Metanephros (tissue), 1 donor: ENCODE measurements around the gene MTARC2. TPM values are rescaled to one million over a fixed set of nuclear protein-coding genes. Genes with fewer than 3 reads are reported as not detected.

ENCODE experiments used
- total RNA-seq: library from RNA; depleted of rRNA; stranded (reverse); fragments of >200 nt; gene quantifications from one replicate; pipeline ENCODE4 v1.2.3, GENCODE V29; 2014

The MTARC2 gene
- 37.8 TPM for total RNA-seq

DNA sequence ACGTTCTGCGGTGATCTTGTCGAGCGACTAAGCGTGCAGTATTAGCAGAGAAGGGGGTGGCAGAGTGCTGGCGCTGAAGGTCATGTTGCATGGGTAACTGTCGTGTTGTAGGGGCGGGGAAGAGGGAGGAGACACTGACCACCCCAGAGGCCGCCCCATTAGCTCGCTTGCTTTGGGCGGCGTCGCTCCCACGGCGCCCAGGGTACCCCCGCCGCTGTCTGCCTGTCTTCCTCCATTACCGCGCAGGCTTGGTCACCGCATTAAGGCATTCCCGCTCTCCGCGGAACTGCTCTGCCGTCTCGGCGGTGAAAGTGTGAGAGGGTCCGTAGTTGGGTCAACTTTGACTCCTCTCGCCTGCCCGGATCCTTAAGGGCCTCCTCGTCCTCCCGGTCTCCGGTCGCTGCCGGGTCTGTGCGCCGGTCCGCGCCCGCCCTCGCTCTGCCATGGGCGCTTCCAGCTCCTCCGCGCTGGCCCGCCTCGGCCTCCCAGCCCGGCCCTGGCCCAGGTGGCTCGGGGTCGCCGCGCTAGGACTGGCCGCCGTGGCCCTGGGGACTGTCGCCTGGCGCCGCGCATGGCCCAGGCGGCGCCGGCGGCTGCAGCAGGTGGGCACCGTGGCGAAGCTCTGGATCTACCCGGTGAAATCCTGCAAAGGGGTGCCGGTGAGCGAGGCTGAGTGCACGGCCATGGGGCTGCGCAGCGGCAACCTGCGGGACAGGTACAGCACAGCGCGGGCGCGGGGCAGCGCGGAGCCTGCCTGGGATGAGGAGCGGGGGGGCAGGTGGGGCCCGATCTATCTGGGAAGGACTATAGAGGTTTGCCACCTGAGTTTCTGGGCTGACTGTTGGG is at the start of gene MTARC2:
Gene MTARC2 (plus strand): TSS at position 234 of the 846 bp plus-strand sequence. CDS start 210 bp downstream, at position 444.

DNA sequence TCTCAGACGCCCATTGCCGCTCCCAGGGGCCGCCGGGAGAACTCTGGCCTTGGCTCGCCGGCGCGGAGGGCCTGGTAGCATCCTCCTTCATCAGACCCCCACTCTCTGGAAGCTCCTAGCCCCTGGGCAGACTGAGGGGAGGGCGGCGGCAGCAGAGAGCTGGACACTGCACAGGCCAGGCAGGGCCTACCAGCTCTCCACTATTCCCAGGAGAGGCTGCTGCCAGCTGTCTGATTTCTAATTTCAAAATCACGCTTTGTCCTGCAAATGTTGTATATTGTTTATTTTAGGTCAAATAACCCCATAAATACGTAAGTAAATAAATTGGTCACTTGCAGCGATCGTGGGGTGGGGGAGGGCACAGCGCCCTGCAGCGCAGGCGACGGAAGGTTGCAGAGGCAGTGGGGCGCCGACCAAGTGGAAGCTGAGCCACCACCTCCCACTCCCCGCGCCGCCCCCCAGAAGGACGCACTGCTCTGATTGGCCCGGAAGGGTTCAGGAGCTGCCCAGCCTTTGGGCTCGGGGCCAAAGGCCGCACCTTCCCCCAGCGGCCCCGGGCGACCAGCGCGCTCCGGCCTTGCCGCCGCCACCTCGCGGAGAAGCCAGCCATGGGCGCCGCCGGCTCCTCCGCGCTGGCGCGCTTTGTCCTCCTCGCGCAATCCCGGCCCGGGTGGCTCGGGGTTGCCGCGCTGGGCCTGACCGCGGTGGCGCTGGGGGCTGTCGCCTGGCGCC is 38.4 kb downstream of the MTARC2 start, which contains the start of gene MTARC1:
Gene MTARC1 (plus strand): TSS at position 577 of the 732 bp plus-strand sequence. CDS start 32 bp downstream, at position 609.

Other genes starting within 250 kb of the MTARC2 start
- gene MARK1, start 220.2 kb upstream of the MTARC2 start, total RNA-seq = 11.6 TPM
- 15.6 TPM for gene C1orf115, start 58.0 kb upstream of the MTARC2 start, total RNA-seq
- gene MTARC1, start 38.6 kb downstream of the MTARC2 start, total RNA-seq = 12.9 TPM
- 18.8 TPM for gene HLX, start 131.1 kb downstream of the MTARC2 start, total RNA-seq